ENCODE results near the gene FER.
"Not testable (repeated sequence)": the region's sequence is repeated elsewhere in the genome, so short reads cannot be mapped to it uniquely, and the experiment has no call there.

The FER gene

GRCh38 chr5:109171437-109172073 lies 423.9 kb downstream of the FER start:
- H3K4me3 ChIP-seq (ENCODE audit: low read length in 2 of 2); H3K9me3 ChIP-seq (ENCODE audit: control insufficient read depth in 2 of 2, low read length in 2 of 2); H3K36me3 ChIP-seq (ENCODE audit: control insufficient read depth in 2 of 2, insufficient read depth in 2 of 2, low read length in 2 of 2); H3K9ac ChIP-seq (ENCODE audit: low read length in 2 of 2); H3K4me1 ChIP-seq (ENCODE audit: control insufficient read depth, insufficient read depth, low read length); H3K27ac ChIP-seq (ENCODE audit: low read length); H3K27me3 ChIP-seq (ENCODE audit: control insufficient read depth in 1 of 2, insufficient read depth in 2 of 2, low read length in 2 of 2): not testable (repeated sequence)

- Histone ChIP-seq H3K4me3 (ENCODE audit: low read length in 2 of 2) (no peak overlapping the region), H3K36me3 (ENCODE audit: control insufficient read depth in 2 of 2, insufficient read depth in 2 of 2, low read length in 2 of 2) (no peaks in the 10 kb centered on the region), H3K27me3 (ENCODE audit: control insufficient read depth in 1 of 2, insufficient read depth in 2 of 2, low read length in 2 of 2) (no peaks in the 10 kb centered on the region), H3K27ac (ENCODE audit: low read length) (no peak overlapping the region), H3K4me1 (ENCODE audit: control insufficient read depth, insufficient read depth, low read length) (no peaks in the 10 kb centered on the region), H3K9me3 (ENCODE audit: control insufficient read depth in 2 of 2, low read length in 2 of 2) (no peaks in the 10 kb centered on the region), H3K9ac (ENCODE audit: low read length in 2 of 2) (no peak overlapping the region)
Measured at GRCh38 chr5:109173036-109173794, 425.5 kb downstream of the FER start.

DNA sequence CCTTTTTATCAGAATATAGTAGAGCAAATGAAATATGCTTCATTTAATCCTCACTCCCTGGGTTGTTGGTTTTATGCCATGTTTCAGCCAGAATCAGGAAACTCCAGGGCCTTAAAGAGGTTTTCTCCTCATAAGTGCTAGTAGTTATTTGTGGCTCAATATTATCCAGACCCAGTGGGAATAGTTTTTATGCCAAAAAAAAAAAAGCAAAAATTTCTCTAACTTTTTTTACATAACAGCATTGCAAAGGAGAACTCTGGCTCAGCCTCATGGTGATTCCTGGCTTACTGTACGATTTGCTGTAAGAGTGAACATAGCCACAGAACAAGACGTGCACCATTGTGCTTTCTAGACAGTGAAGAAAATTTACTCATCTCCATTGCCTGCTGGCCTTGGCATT lies 429.5 kb downstream of the FER start:
- Histone ChIP-seq H3K9ac (ENCODE audit: low read length in 2 of 2) (no peak overlapping the region), H3K4me3 (ENCODE audit: low read length in 2 of 2) (no peak overlapping the region), H3K27ac (ENCODE audit: low read length) (no peak overlapping the region), H3K36me3 (ENCODE audit: control insufficient read depth in 2 of 2, insufficient read depth in 2 of 2, low read length in 2 of 2) (no peaks in the 10 kb centered on the region), H3K27me3 (ENCODE audit: control insufficient read depth in 1 of 2, insufficient read depth in 2 of 2, low read length in 2 of 2) (no peaks in the 10 kb centered on the region), H3K4me1 (ENCODE audit: control insufficient read depth, insufficient read depth, low read length) (no peaks in the 10 kb centered on the region), H3K9me3 (ENCODE audit: control insufficient read depth in 2 of 2, low read length in 2 of 2) (no peaks in the 10 kb centered on the region)

DNA sequence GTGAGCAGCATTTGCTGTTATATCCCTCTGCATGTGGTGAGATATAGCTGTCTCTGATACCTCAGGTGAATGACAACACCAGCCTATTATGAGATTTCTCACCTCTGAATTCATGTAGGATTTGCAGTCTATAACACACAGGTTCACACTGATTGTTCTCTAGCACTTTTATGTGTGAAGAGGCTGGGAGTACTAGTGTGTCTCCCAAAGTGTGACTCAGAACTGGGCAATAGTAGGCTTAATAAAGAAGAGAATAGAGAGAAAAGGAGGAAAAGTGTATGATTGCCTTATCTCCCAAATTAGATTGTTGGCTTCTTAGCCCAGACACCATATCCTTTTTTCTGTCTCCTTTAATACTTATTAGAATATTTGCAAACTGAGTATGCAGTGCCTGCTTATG lies 430.1 kb downstream of the FER start:
- Histone ChIP-seq H3K9me3 (ENCODE audit: control insufficient read depth in 2 of 2, low read length in 2 of 2) (no peaks in the 10 kb centered on the region), H3K9ac (ENCODE audit: low read length in 2 of 2) (no peak overlapping the region), H3K36me3 (ENCODE audit: control insufficient read depth in 2 of 2, insufficient read depth in 2 of 2, low read length in 2 of 2) (no peaks in the 10 kb centered on the region), H3K4me3 (ENCODE audit: low read length in 2 of 2) (no peak overlapping the region), H3K4me1 (ENCODE audit: control insufficient read depth, insufficient read depth, low read length) (no peaks in the 10 kb centered on the region), H3K27ac (ENCODE audit: low read length) (no peak overlapping the region), H3K27me3 (ENCODE audit: control insufficient read depth in 1 of 2, insufficient read depth in 2 of 2, low read length in 2 of 2) (no peaks in the 10 kb centered on the region)

GRCh38 chr5:109180668-109181067 lies 433.0 kb downstream of the FER start:
- H3K9me3 ChIP-seq (ENCODE audit: control insufficient read depth in 2 of 2, low read length in 2 of 2), result no peaks in the 10 kb centered on the region
- no peak overlapping the region for H3K4me3 ChIP-seq (ENCODE audit: low read length in 2 of 2)
- no peaks in the 10 kb centered on the region for H3K4me1 ChIP-seq (ENCODE audit: control insufficient read depth, insufficient read depth, low read length)
- no peak overlapping the region for H3K9ac ChIP-seq (ENCODE audit: low read length in 2 of 2)
- no peak overlapping the region for H3K27ac ChIP-seq (ENCODE audit: low read length)
- H3K36me3 ChIP-seq (ENCODE audit: control insufficient read depth in 2 of 2, insufficient read depth in 2 of 2, low read length in 2 of 2), result peaks cover 0 to 1% of the 10 kb centered on the region in 2 donors
- no peaks in the 10 kb centered on the region for H3K27me3 ChIP-seq (ENCODE audit: control insufficient read depth in 1 of 2, insufficient read depth in 2 of 2, low read length in 2 of 2)

GRCh38 chr5:109186759-109187158 lies 439.1 kb downstream of the FER start:
- H3K9ac ChIP-seq (ENCODE audit: low read length in 2 of 2), result no peak overlapping the region

GRCh38 chr5:109191153-109191558 lies 443.5 kb downstream of the FER start:
- Histone ChIP-seq H3K9me3 (ENCODE audit: control insufficient read depth in 2 of 2, low read length in 2 of 2) (no peaks in the 10 kb centered on the region), H3K36me3 (ENCODE audit: control insufficient read depth in 2 of 2, insufficient read depth in 2 of 2, low read length in 2 of 2) (peaks cover 13% of the 10 kb centered on the region in 2 donors), H3K4me1 (ENCODE audit: control insufficient read depth, insufficient read depth, low read length) (no peaks in the 10 kb centered on the region), H3K27ac (ENCODE audit: low read length) (no peak overlapping the region), H3K4me3 (ENCODE audit: low read length in 2 of 2) (no peak overlapping the region), H3K9ac (ENCODE audit: low read length in 2 of 2) (no peak overlapping the region), H3K27me3 (ENCODE audit: control insufficient read depth in 1 of 2, insufficient read depth in 2 of 2, low read length in 2 of 2) (no peaks in the 10 kb centered on the region)

More at GRCh38 chr5:109186759-109187158, 439.1 kb downstream of the FER start:
- H3K4me1 ChIP-seq (ENCODE audit: control insufficient read depth, insufficient read depth, low read length), result no peaks in the 10 kb centered on the region
- peaks cover 16 to 20% of the 10 kb centered on the region in 2 donors for H3K36me3 ChIP-seq (ENCODE audit: control insufficient read depth in 2 of 2, insufficient read depth in 2 of 2, low read length in 2 of 2)
- no peaks in the 10 kb centered on the region for H3K27me3 ChIP-seq (ENCODE audit: control insufficient read depth in 1 of 2, insufficient read depth in 2 of 2, low read length in 2 of 2)
- no peak overlapping the region for H3K4me3 ChIP-seq (ENCODE audit: low read length in 2 of 2)
- no peak overlapping the region for H3K27ac ChIP-seq (ENCODE audit: low read length)
- H3K9me3 ChIP-seq (ENCODE audit: control insufficient read depth in 2 of 2, low read length in 2 of 2), result no peaks in the 10 kb centered on the region

DNA sequence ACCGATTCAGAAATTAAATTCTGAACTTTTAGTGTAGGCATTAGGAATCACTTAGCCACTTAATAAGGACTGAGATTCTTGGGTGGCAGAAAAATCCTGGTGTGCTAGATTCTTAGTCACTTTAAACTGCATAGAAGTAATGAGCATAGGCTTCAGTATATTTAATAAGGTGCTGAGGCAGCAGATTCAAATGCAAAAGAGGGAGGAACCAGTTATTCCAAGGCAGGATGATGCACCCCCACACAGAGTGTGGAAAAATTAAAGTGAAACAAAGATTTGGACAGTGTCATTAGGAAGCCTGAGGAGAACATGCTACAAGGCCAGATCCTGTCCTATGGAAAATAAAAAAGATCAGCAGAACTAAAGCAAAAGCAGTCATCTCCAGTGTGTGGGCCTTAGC lies 444.3 kb downstream of the FER start:
- Histone ChIP-seq H3K27ac (ENCODE audit: low read length) (no peak overlapping the region), H3K4me3 (ENCODE audit: low read length in 2 of 2) (no peak overlapping the region), H3K4me1 (ENCODE audit: control insufficient read depth, insufficient read depth, low read length) (no peaks in the 10 kb centered on the region), H3K36me3 (ENCODE audit: control insufficient read depth in 2 of 2, insufficient read depth in 2 of 2, low read length in 2 of 2) (peaks cover 8 to 12% of the 10 kb centered on the region in 2 donors), H3K9me3 (ENCODE audit: control insufficient read depth in 2 of 2, low read length in 2 of 2) (no peaks in the 10 kb centered on the region), H3K27me3 (ENCODE audit: control insufficient read depth in 1 of 2, insufficient read depth in 2 of 2, low read length in 2 of 2) (no peaks in the 10 kb centered on the region), H3K9ac (ENCODE audit: low read length in 2 of 2) (no peak overlapping the region)

DNA sequence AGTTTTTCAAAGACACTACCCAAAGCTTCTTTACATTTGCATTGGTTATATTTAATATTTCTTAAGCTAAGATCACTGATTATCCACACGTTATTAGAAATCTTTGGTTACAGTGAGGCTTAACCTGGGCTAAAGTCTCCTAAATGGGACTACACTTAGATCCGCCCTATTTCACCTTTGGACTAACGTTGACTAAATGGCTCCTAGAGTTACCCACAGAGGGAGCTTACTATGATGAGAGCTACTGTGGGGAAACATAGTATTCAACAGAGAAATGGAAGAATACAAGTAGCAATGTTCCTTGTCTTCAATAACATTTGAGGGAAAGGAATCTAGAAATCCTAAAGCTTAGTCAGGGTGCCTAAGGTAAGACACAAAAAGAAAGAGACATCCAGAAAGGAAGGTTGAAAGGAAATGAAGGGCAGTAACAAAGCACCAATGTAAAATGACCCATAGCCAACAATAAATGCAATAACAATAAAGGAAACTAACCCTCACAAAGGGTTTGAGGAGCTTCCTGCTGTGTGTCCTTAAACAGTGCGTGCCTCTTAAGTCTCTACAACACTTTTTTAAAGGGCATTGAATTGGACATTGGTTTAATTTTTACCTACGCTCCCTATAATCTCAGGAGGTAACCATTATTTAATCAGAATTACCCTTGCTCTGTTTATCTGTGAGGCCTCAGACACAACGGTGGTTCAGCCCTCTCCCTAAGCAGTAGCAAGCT lies 445.0 kb downstream of the FER start:
- Histone ChIP-seq H3K27ac (ENCODE audit: low read length) (no peak overlapping the region), H3K27me3 (ENCODE audit: control insufficient read depth in 1 of 2, insufficient read depth in 2 of 2, low read length in 2 of 2) (no peaks in the 10 kb centered on the region), H3K9ac (ENCODE audit: low read length in 2 of 2) (no peak overlapping the region), H3K9me3 (ENCODE audit: control insufficient read depth in 2 of 2, low read length in 2 of 2) (no peaks in the 10 kb centered on the region), H3K4me3 (ENCODE audit: low read length in 2 of 2) (no peak overlapping the region), H3K4me1 (ENCODE audit: control insufficient read depth, insufficient read depth, low read length) (no peaks in the 10 kb centered on the region), H3K36me3 (ENCODE audit: control insufficient read depth in 2 of 2, insufficient read depth in 2 of 2, low read length in 2 of 2) (peaks cover 4 to 5% of the 10 kb centered on the region in 2 donors)

GRCh38 chr5:109195667-109196066 lies 448.0 kb downstream of the FER start:
- H3K4me3 ChIP-seq (ENCODE audit: low read length in 2 of 2), result no peak overlapping the region

More at GRCh38 chr5:109195667-109196066, 448.0 kb downstream of the FER start:
- H3K4me1 ChIP-seq (ENCODE audit: control insufficient read depth, insufficient read depth, low read length), result no peaks in the 10 kb centered on the region
- no peaks in the 10 kb centered on the region for H3K27me3 ChIP-seq (ENCODE audit: control insufficient read depth in 1 of 2, insufficient read depth in 2 of 2, low read length in 2 of 2)
- H3K9ac ChIP-seq (ENCODE audit: low read length in 2 of 2), result no peak overlapping the region
- no peaks in the 10 kb centered on the region for H3K9me3 ChIP-seq (ENCODE audit: control insufficient read depth in 2 of 2, low read length in 2 of 2)
- no peaks in the 10 kb centered on the region for H3K36me3 ChIP-seq (ENCODE audit: control insufficient read depth in 2 of 2, insufficient read depth in 2 of 2, low read length in 2 of 2)
- no peak overlapping the region for H3K27ac ChIP-seq (ENCODE audit: low read length)

Data from stomach smooth muscle (tissue), 2 donors.